ENCODE results near the gene KCNQ2.

The KCNQ2 gene

GRCh38 chr20:63466861-63467260 is 5.6 kb downstream of the KCNQ2 start:
- Mint-ChIP-seq H3K27me3 (ENCODE audit: low read depth) (peaks cover 71% of the 10 kb centered on the region), H3K27ac (no peak overlapping the region), H3K9me3 (no peaks in the 10 kb centered on the region), H3K4me1 (no peaks in the 10 kb centered on the region), H3K36me3 (ENCODE audit: low read depth) (no peaks in the 10 kb centered on the region), H3K4me3 (no peak overlapping the region)
- no peak for TF ChIP-seq CTCF (IDR thresholded peaks at IDR 0.05; ENCODE audit: unreplicated experiment in 3 of 3)

- Mint-ChIP-seq H3K4me3 (no peak overlapping the region), H3K27me3 (ENCODE audit: low read depth) (peaks cover 74% of the 10 kb centered on the region), H3K27ac (no peak overlapping the region), H3K4me1 (no peaks in the 10 kb centered on the region), H3K36me3 (ENCODE audit: low read depth) (no peaks in the 10 kb centered on the region), H3K9me3 (no peaks in the 10 kb centered on the region)
- TF ChIP-seq CTCF (IDR thresholded peaks at IDR 0.05; ENCODE audit: unreplicated experiment in 3 of 3) = no peak
These were observed 6.1 kb downstream of the KCNQ2 start for GRCh38 chr20:63466250-63466825.

- Mint-ChIP-seq H3K27ac (no peak overlapping the region), H3K9me3 (no peaks in the 10 kb centered on the region)
These were observed 6.8 kb downstream of the KCNQ2 start for GRCh38 chr20:63465380-63466249.

GRCh38 chr20:63464289-63464635 is 8.2 kb downstream of the KCNQ2 start:
- TF ChIP-seq CTCF (IDR thresholded peaks at IDR 0.05; ENCODE audit: unreplicated experiment in 3 of 3) = no peak
- H3K9me3 Mint-ChIP-seq = no peaks in the 10 kb centered on the region
- H3K4me3 Mint-ChIP-seq = no peak overlapping the region
- H3K36me3 Mint-ChIP-seq (ENCODE audit: low read depth) = no peaks in the 10 kb centered on the region
- no peak overlapping the region for H3K27ac Mint-ChIP-seq
- peaks cover 67% of the 10 kb centered on the region for H3K27me3 Mint-ChIP-seq (ENCODE audit: low read depth)
- H3K4me1 Mint-ChIP-seq = no peaks in the 10 kb centered on the region

More at GRCh38 chr20:63465380-63466249, 6.8 kb downstream of the KCNQ2 start:
- TF ChIP-seq CTCF (IDR thresholded peaks at IDR 0.05; ENCODE audit: unreplicated experiment in 3 of 3) = no peak
- H3K36me3 Mint-ChIP-seq (ENCODE audit: low read depth) = no peaks in the 10 kb centered on the region
- H3K4me1 Mint-ChIP-seq = no peaks in the 10 kb centered on the region
- peaks cover 75% of the 10 kb centered on the region for H3K27me3 Mint-ChIP-seq (ENCODE audit: low read depth)
- H3K4me3 Mint-ChIP-seq = no peak overlapping the region

GRCh38 chr20:63463400-63464288 is 8.8 kb downstream of the KCNQ2 start:
- TF ChIP-seq CTCF (IDR thresholded peaks at IDR 0.05; ENCODE audit: unreplicated experiment in 3 of 3) = no peak
- no peak overlapping the region for H3K4me3 Mint-ChIP-seq
- H3K4me1 Mint-ChIP-seq = no peaks in the 10 kb centered on the region
- peaks cover 69% of the 10 kb centered on the region for H3K27me3 Mint-ChIP-seq (ENCODE audit: low read depth)
- H3K27ac Mint-ChIP-seq = no peak overlapping the region
- H3K9me3 Mint-ChIP-seq = no peaks in the 10 kb centered on the region
- no peaks in the 10 kb centered on the region for H3K36me3 Mint-ChIP-seq (ENCODE audit: low read depth)

All from nephron (organoid).